WI38 (cell line): ENCODE measurements around the gene ZNF624.

Experiments
- H3K4me3 ChIP-seq: 2 replicates; pipeline ENCODE4 v1.5.1; 2011; ENCODE audit warnings: low read depth, mild to moderate bottlenecking, control low read depth, low read length
- TF ChIP-seq, protein P1 (sequence below): IDR thresholded peaks from 2 replicates; pipeline ENCODE4 v1.5.1; 2012; ENCODE audit warnings: low read depth, mild to moderate bottlenecking, control low read depth, low read length

Gene ZNF624

GRCh38 chr17:16622540-16623277 is 30.9 kb downstream of the ZNF624 start:
- no peak overlapping the region for H3K4me3 ChIP-seq
- TF ChIP-seq, protein P1, sequence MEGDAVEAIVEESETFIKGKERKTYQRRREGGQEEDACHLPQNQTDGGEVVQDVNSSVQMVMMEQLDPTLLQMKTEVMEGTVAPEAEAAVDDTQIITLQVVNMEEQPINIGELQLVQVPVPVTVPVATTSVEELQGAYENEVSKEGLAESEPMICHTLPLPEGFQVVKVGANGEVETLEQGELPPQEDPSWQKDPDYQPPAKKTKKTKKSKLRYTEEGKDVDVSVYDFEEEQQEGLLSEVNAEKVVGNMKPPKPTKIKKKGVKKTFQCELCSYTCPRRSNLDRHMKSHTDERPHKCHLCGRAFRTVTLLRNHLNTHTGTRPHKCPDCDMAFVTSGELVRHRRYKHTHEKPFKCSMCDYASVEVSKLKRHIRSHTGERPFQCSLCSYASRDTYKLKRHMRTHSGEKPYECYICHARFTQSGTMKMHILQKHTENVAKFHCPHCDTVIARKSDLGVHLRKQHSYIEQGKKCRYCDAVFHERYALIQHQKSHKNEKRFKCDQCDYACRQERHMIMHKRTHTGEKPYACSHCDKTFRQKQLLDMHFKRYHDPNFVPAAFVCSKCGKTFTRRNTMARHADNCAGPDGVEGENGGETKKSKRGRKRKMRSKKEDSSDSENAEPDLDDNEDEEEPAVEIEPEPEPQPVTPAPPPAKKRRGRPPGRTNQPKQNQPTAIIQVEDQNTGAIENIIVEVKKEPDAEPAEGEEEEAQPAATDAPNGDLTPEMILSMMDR = no peak

GRCh38 chr17:16617481-16618060 is 36.1 kb downstream of the ZNF624 start:
- no peak overlapping the region for H3K4me3 ChIP-seq
- TF ChIP-seq, protein P1 = no peak

DNA sequence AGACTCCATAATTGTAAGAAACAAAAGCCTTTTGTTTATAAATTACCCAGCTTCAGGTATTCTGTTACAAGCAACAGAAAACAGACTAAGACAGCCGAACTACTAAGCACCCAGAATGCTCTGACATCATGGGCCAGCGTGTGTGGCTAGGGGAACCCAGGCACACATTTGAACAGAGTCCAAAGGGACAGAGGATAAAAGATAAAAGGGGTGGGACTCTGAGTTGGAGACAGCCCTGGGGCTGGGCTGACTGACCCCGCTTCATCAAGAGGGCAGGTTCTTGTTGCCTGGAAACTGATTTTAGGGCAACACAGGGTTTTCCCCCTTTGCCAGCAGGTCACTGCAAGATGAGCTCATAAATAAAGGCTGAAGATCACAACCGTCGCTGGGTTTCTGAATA is 54.1 kb downstream of the ZNF624 start:
- TF ChIP-seq, protein P1 = no peak
- H3K4me3 ChIP-seq = no peak overlapping the region

DNA sequence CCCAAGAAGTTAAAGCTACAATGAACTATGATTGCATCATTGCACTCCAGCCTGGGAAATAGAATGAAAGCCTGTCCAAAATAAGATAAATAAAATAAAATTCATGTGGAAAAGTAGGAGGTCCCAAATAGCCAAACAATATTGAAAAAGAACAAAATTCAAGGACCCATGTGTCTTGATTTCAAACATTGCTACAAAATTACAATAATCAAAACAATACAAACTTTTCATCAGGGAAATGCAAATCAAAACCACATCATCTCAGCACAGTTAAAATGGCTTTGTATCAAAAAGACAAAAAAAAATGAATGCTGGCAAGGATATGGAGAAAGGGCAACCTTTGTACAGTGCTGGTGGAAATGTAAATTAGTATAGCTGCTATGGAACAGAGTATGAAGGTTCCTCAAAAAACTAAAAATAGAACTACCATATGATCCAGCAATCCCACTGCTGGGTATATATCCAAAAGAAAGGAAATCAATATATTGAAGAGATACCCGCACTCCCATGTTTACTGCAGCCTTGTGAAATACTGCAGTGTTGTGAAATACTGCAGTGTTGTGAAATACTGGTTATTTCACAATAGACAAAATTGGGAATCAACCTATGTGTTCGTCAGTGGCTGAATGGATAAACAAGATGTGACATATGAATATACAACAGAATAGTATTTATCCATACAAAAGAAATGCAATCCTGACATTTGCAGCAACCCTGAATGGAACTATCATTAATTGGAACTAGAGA is 60.1 kb downstream of the ZNF624 start:
- no peak overlapping the region for H3K4me3 ChIP-seq
- TF ChIP-seq, protein P1 = no peak

GRCh38 chr17:16589097-16589969 is 64.3 kb downstream of the ZNF624 start:
- TF ChIP-seq, protein P1 = peak; percentile 98
- H3K4me3 ChIP-seq = peak overlapping the region; percentile 63

DNA sequence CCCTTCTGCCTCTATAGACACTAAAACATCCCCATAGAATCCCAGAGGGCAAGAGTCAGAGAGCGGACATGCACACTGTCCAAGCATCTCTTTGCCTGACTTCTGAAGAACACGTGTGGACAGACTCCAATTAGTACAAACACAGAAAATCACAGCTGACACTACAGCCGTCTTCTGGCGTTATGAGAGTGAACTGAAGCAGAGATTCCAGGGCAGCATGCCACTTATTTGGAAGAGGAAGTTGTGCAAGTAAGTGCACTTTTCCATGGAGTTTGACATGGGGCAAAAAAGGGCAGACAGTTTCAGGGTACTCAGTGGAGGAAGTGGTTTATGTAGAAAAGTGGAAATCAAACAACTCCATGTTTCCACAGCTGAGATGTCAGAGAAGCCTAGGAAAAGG is 67.9 kb downstream of the ZNF624 start:
- no peak overlapping the region for H3K4me3 ChIP-seq
- TF ChIP-seq, protein P1 = no peak
